CD4-positive, CD25-positive, alpha-beta regulatory T cell (primary cell): ENCODE measurements around the gene COCH. TPM values are rescaled to one million over a fixed set of nuclear protein-coding genes. Genes with fewer than 3 reads are reported as not detected.

ENCODE experiments used
- ATAC-seq, 2 donors: fragments of 150-1000 bp; cut with Tn5 transposase; one replicate each; pipeline ENCODE4 v1.10.0; 2021; ENCODE audit warnings: low read depth in 2 of 2, moderate number of reproducible peaks in 2 of 2, moderate library complexity in 1 of 2
- DNase-seq, 3 donors: peaks; one replicate each; pipeline versions ENCODE4 v3.0.0 to v3.0.0-alpha.2; 2012 to 2022; ENCODE audit warnings: mixed read lengths in 1 of 3
- H3K27ac ChIP-seq: one replicate; pipeline ENCODE4 v1.7.0; 2013; ENCODE audit warnings: mild to moderate bottlenecking, low read length; ENCODE audit not compliant: insufficient read depth, poor library complexity, severe bottlenecking
- H3K27me3 ChIP-seq: one replicate; pipeline ENCODE4 v1.7.0; 2013; ENCODE audit warnings: low read length; ENCODE audit not compliant: control insufficient read depth, insufficient read depth
- H3K36me3 ChIP-seq: one replicate; pipeline ENCODE4 v1.7.0; 2013; ENCODE audit warnings: mild to moderate bottlenecking, low read length, moderate library complexity; ENCODE audit not compliant: control insufficient read depth, insufficient read depth
- H3K4me1 ChIP-seq: 2 replicates; pipeline ENCODE4 v1.7.0; 2013; ENCODE audit warnings: mild to moderate bottlenecking, low read length; ENCODE audit not compliant: insufficient read depth, control insufficient read depth, poor library complexity, severe bottlenecking
- H3K4me3 ChIP-seq: one replicate; pipeline ENCODE4 v1.7.0; 2013; ENCODE audit warnings: low read depth, mild to moderate bottlenecking, low read length, moderate library complexity
- H3K9me3 ChIP-seq, 2 experiments: 1 replicate in 1 of 2; 2 replicates in 1 of 2; pipeline ENCODE4 v1.7.0; 2013; ENCODE audit warnings: low read length in 2 of 2, mild to moderate bottlenecking in 1 of 2, moderate library complexity in 1 of 2; ENCODE audit not compliant: control insufficient read depth in 2 of 2
- H3K27ac Mint-ChIP-seq, 3 donors: one replicate each; pipeline ENCODE4 v1.8.0; 2020 to 2022; ENCODE audit warnings: mild to moderate bottlenecking in 3 of 3, mixed read lengths in 3 of 3, moderate library complexity in 2 of 3
- H3K27me3 Mint-ChIP-seq: one replicate; pipeline ENCODE4 v1.8.0; 2022; ENCODE audit warnings: mild to moderate bottlenecking, mixed read lengths
- H3K36me3 Mint-ChIP-seq: one replicate; pipeline ENCODE4 v1.8.0; 2020; ENCODE audit warnings: mixed read lengths
- H3K4me1 Mint-ChIP-seq, 4 donors: one replicate each; pipeline ENCODE4 v1.8.0; 2020 to 2022; ENCODE audit warnings: mixed read lengths in 4 of 4, mild to moderate bottlenecking in 1 of 4
- H3K4me3 Mint-ChIP-seq, 4 donors: one replicate each; pipeline ENCODE4 v1.8.0; 2020 to 2022; ENCODE audit warnings: mild to moderate bottlenecking in 4 of 4, mixed read lengths in 4 of 4, moderate library complexity in 3 of 4
- H3K9me3 Mint-ChIP-seq, 7 donors: one replicate each; pipeline ENCODE4 v1.8.0; 2020 to 2022; ENCODE audit warnings: mixed read lengths in 7 of 7, mild to moderate bottlenecking in 3 of 7, moderate library complexity in 2 of 7
- polyA plus RNA-seq, 4 donors: library from polyadenylated mRNA; unstranded; fragments of 300-500 nt; fragmentation: Illumina TruSeq; gene quantifications; one replicate each; pipeline ENCODE4 v1.2.3, GENCODE V29; 2021
- total RNA-seq: library from RNA; stranded (reverse); gene quantifications from one replicate; pipeline ENCODE4 v1.2.3, GENCODE V29; 2022

The COCH gene
- total and polyA plus RNA-seq, 5 donors from 2014 or later, result 0.74 to 2.1 (median 1.0) TPM; not detected in 2

- no peak for DNase-seq
- Histone ChIP-seq H3K9me3 (peaks cover 0 to 2% of the 10 kb centered on the region in 2 experiments), H3K36me3 (no peaks in the 10 kb centered on the region), H3K4me3 (no peak overlapping the region), H3K27ac (no peak overlapping the region), H3K27me3 (peaks cover 7% of the 10 kb centered on the region), H3K4me1 (no peaks in the 10 kb centered on the region)
- Mint-ChIP-seq H3K4me3 (no peak overlapping the region), H3K9me3 (peaks cover 0 to 7% (median 2%) of the 10 kb centered on the region in 7 donors), H3K36me3 (no peaks in the 10 kb centered on the region), H3K4me1 (no peaks in the 10 kb centered on the region), H3K27ac (no peak overlapping the region), H3K27me3 (peaks cover 18% of the 10 kb centered on the region)
- ATAC-seq, result no peak
Measured at GRCh38 chr14:30848449-30849240, 25.7 kb upstream of the COCH start.

GRCh38 chr14:30849354-30849753 is 25.0 kb upstream of the COCH start:
- no peak overlapping the region for H3K4me3 Mint-ChIP-seq
- DNase-seq (no peak), ATAC-seq (no peak)
- H3K4me1 Mint-ChIP-seq, result no peaks in the 10 kb centered on the region
- H3K4me1 ChIP-seq, result no peaks in the 10 kb centered on the region
- no peak overlapping the region for H3K27ac ChIP-seq
- peaks cover 0 to 2% of the 10 kb centered on the region in 2 experiments for H3K9me3 ChIP-seq
- peaks cover 0 to 4% (median 2%) of the 10 kb centered on the region in 7 donors for H3K9me3 Mint-ChIP-seq
- peaks cover 18% of the 10 kb centered on the region for H3K27me3 Mint-ChIP-seq
- H3K4me3 ChIP-seq, result no peak overlapping the region
- H3K36me3 ChIP-seq, result no peaks in the 10 kb centered on the region
- no peaks in the 10 kb centered on the region for H3K36me3 Mint-ChIP-seq
- H3K27ac Mint-ChIP-seq, result no peak overlapping the region
- peaks cover 7% of the 10 kb centered on the region for H3K27me3 ChIP-seq

GRCh38 chr14:30849983-30850382 is 24.4 kb upstream of the COCH start:
- H3K4me3 ChIP-seq, result no peak overlapping the region
- DNase-seq (no peak), ATAC-seq (no peak)
- H3K27me3 Mint-ChIP-seq, result peaks cover 18% of the 10 kb centered on the region
- H3K9me3 Mint-ChIP-seq, result peaks cover 0 to 4% (median 2%) of the 10 kb centered on the region in 7 donors
- H3K36me3 Mint-ChIP-seq, result no peaks in the 10 kb centered on the region
- no peak overlapping the region for H3K27ac Mint-ChIP-seq
- no peak overlapping the region for H3K27ac ChIP-seq
- peaks cover 0 to 2% (median under 1%) of the 10 kb centered on the region in 4 donors for H3K4me1 Mint-ChIP-seq
- no peak overlapping the region for H3K4me3 Mint-ChIP-seq
- no peaks in the 10 kb centered on the region for H3K36me3 ChIP-seq
- H3K9me3 ChIP-seq, result peaks cover 0 to 2% of the 10 kb centered on the region in 2 experiments
- no peaks in the 10 kb centered on the region for H3K4me1 ChIP-seq
- H3K27me3 ChIP-seq, result peaks cover 7% of the 10 kb centered on the region

- peaks cover 6% of the 10 kb centered on the region for H3K27me3 ChIP-seq
- no peaks in the 10 kb centered on the region for H3K36me3 ChIP-seq
- H3K4me1 ChIP-seq, result no peaks in the 10 kb centered on the region
- no peak for DNase-seq
- Mint-ChIP-seq H3K4me1 (peaks cover 0 to 5% (median 4%) of the 10 kb centered on the region in 4 donors), H3K27me3 (peaks cover 10% of the 10 kb centered on the region), H3K4me3 (no peak overlapping the region), H3K36me3 (no peaks in the 10 kb centered on the region), H3K27ac (no peak overlapping the region), H3K9me3 (peaks cover 0 to 4% (median 0%) of the 10 kb centered on the region in 7 donors)
- ATAC-seq, result no peak
- no peak overlapping the region for H3K4me3 ChIP-seq
- H3K27ac ChIP-seq, result no peak overlapping the region
- H3K9me3 ChIP-seq, result peaks cover 0 to 2% of the 10 kb centered on the region in 2 experiments
Measured at GRCh38 chr14:30853946-30854345, 20.4 kb upstream of the COCH start.

GRCh38 chr14:30854492-30854891 is 19.9 kb upstream of the COCH start:
- Histone ChIP-seq H3K27ac (no peak overlapping the region), H3K4me1 (no peaks in the 10 kb centered on the region), H3K4me3 (no peak overlapping the region), H3K36me3 (no peaks in the 10 kb centered on the region), H3K9me3 (peaks cover 0 to 2% of the 10 kb centered on the region in 2 experiments), H3K27me3 (peaks cover 2% of the 10 kb centered on the region)
- DNase-seq (peak in 1 of 3 donors; percentile 29), ATAC-seq (no peak)
- Mint-ChIP-seq H3K27me3 (peaks cover 6% of the 10 kb centered on the region), H3K4me1 (peaks cover 0 to 5% (median 4%) of the 10 kb centered on the region in 4 donors), H3K27ac (no peak overlapping the region), H3K9me3 (peaks cover 0 to 3% (median 0%) of the 10 kb centered on the region in 7 donors), H3K4me3 (no peak overlapping the region), H3K36me3 (no peaks in the 10 kb centered on the region)

GRCh38 chr14:30855345-30856037 is 18.9 kb upstream of the COCH start:
- Histone ChIP-seq H3K4me3 (no peak overlapping the region), H3K27ac (no peak overlapping the region), H3K4me1 (no peaks in the 10 kb centered on the region), H3K27me3 (no peaks in the 10 kb centered on the region), H3K9me3 (no peaks in the 10 kb centered on the region), H3K36me3 (no peaks in the 10 kb centered on the region)
- Mint-ChIP-seq H3K27ac (peak overlapping the region in 1 of 3 donors; percentile 16), H3K36me3 (no peaks in the 10 kb centered on the region), H3K4me1 (peaks cover 0 to 5% (median 4%) of the 10 kb centered on the region in 4 donors), H3K9me3 (peaks cover 0 to 2% (median 0%) of the 10 kb centered on the region in 7 donors), H3K4me3 (peak overlapping the region in 1 of 4 donors; percentile 21), H3K27me3 (no peaks in the 10 kb centered on the region)
- DNase-seq, result no peak
- ATAC-seq, result no peak

GRCh38 chr14:30861200-30861599 is 13.2 kb upstream of the COCH start:
- no peak overlapping the region for H3K27ac Mint-ChIP-seq
- H3K36me3 Mint-ChIP-seq, result no peaks in the 10 kb centered on the region
- H3K27me3 Mint-ChIP-seq, result peaks cover 19% of the 10 kb centered on the region
- H3K9me3 Mint-ChIP-seq, result no peaks in the 10 kb centered on the region
- DNase-seq (no peak), ATAC-seq (no peak)
- peaks cover 5% of the 10 kb centered on the region for H3K27me3 ChIP-seq
- H3K36me3 ChIP-seq, result no peaks in the 10 kb centered on the region
- no peak overlapping the region for H3K4me3 ChIP-seq
- no peaks in the 10 kb centered on the region for H3K9me3 ChIP-seq
- H3K4me1 ChIP-seq, result no peaks in the 10 kb centered on the region
- peaks cover 4 to 13% (median 8%) of the 10 kb centered on the region in 4 donors for H3K4me1 Mint-ChIP-seq
- H3K27ac ChIP-seq, result no peak overlapping the region
- H3K4me3 Mint-ChIP-seq, result no peak overlapping the region
